Spinal cord (tissue), 10 donors: Measurements from ENCODE around the gene TENM3. TPM values are rescaled to one million over a fixed set of nuclear protein-coding genes. Genes with fewer than 3 reads are reported as not detected.

Experiments
- DNase-seq, 6 donors: peaks; one replicate each; pipeline versions ENCODE4 v3.0.0 to v3.0.0-alpha.2; 2013 to 2015; ENCODE audit warnings: low spot score in 6 of 6, low read depth in 4 of 6
- H3K27ac ChIP-seq: one replicate; pipeline ENCODE4 v1.5.1; 2013; ENCODE audit warnings: low read depth, low read length, control low read depth
- H3K27me3 ChIP-seq: one replicate; pipeline ENCODE4 v1.6.1; 2013; ENCODE audit warnings: low read length; ENCODE audit not compliant: control insufficient read depth, insufficient read depth
- H3K36me3 ChIP-seq: one replicate; pipeline ENCODE4 v1.6.1; 2013; ENCODE audit warnings: low read length; ENCODE audit not compliant: control insufficient read depth, insufficient read depth
- H3K4me1 ChIP-seq: one replicate; pipeline ENCODE4 v1.6.1; 2013; ENCODE audit warnings: low read length; ENCODE audit not compliant: control insufficient read depth, insufficient read depth
- H3K4me3 ChIP-seq: one replicate; pipeline ENCODE4 v1.5.1; 2013; ENCODE audit warnings: low read depth, low read length, control low read depth
- H3K9me3 ChIP-seq: one replicate; pipeline ENCODE4 v1.6.1; 2013; ENCODE audit warnings: low read length; ENCODE audit not compliant: control insufficient read depth, insufficient read depth
- WGBS: methylation state at CpG from one replicate; pipeline ENCODE4 v1.1.5; 2013; ENCODE audit warnings: missing lambda C conversion rate; ENCODE audit not compliant: insufficient coverage; 5-methylcytosine and 5-hydroxymethylcytosine counted together
- polyA plus RNA-seq, 2 donors: library from polyadenylated mRNA; unstranded; fragments of 120-200 nt; gene quantifications; one replicate each; pipeline ENCODE4 v1.2.1, GENCODE V29; 2013; ENCODE audit not compliant: insufficient read length in 2 of 2
- total RNA-seq, 2 donors: library from RNA; depleted of rRNA in 1 of 2; stranded (reverse); fragments of 120-200 nt in 1 of 2; fragments of >200 nt in 1 of 2; gene quantifications; one replicate each; pipeline versions ENCODE4 v1.2.3 to v1.2.4, GENCODE V29; 2013 to 2014
- donor health status: healthy.

The TENM3 gene
- total and polyA plus RNA-seq, 4 donors, result 25.8 to 57.5 (median 38.7) TPM

DNA sequence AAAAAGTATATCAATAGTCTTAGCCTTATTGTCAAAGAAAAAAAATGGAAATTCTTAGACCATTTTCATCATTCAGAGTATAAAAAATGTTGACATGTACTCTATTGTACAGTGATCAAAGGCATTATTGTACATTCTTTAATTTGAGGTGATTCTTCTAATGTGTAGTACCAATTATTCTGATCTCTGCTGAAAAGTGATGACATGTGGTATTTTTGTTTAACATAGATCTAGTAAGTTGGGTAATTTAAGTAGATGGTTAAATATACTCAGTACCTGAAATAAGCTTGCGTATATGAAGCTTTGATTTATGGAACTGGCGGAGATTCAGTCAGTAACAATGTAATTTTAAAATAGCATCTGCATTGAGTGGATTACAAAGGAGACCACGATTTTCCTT, 5.1 kb downstream of the TENM3 start:
- Histone ChIP-seq H3K4me1 (no peaks in the 10 kb centered on the region), H3K27me3 (no peaks in the 10 kb centered on the region), H3K27ac (no peak overlapping the region), H3K9me3 (no peaks in the 10 kb centered on the region), H3K4me3 (no peak overlapping the region), H3K36me3 (no peaks in the 10 kb centered on the region)
- no CpG with 5 or more reads among the region's 3 CpGs for WGBS
- no peak for DNase-seq

DNA sequence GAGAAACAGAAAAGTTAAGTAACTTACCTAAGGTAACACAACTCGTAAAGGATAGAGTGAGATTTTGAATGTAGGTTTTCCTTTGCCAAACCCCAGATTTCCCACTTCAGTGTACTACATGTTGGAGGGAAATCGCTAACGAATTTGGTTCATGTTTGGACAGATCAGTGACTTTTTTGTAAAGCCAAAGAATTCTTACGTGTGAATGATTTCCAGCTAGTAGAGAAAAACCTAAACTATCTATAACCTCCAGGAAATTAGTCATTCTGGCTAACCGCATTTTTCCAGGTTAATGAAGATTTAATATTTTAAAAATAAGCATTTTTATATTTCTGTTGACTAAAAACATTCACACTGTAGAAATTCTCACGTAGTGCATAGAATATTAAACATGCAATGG, 7.2 kb downstream of the TENM3 start:
- no peaks in the 10 kb centered on the region for H3K36me3 ChIP-seq
- no CpG with 5 or more reads among the region's 6 CpGs for WGBS
- no peaks in the 10 kb centered on the region for H3K9me3 ChIP-seq
- no peaks in the 10 kb centered on the region for H3K27me3 ChIP-seq
- H3K4me3 ChIP-seq, result no peak overlapping the region
- no peaks in the 10 kb centered on the region for H3K4me1 ChIP-seq
- no peak for DNase-seq
- no peak overlapping the region for H3K27ac ChIP-seq

DNA sequence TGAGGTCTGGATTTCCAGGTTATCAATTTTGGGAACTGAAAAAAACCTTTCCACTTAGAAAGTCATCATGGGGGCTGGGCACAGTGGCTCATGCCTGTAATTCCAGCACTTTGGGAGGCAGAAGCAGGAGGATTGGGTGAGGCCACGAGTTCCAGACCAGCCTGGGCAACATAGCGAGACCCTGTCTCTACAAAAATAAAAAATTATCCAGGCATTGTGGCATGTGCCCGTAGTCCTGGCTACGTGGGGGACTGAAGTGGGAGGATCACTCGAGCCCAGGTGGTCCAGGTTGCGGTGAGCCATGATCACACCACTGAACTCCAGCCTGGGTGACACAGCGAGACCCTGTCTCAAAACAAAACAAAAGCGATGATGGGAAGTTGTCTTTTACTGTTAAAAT, 7.9 kb downstream of the TENM3 start:
- Histone ChIP-seq H3K4me3 (no peak overlapping the region), H3K4me1 (no peaks in the 10 kb centered on the region), H3K27me3 (no peaks in the 10 kb centered on the region), H3K9me3 (no peaks in the 10 kb centered on the region), H3K27ac (no peak overlapping the region), H3K36me3 (no peaks in the 10 kb centered on the region)
- WGBS, result no CpG with 5 or more reads among the region's 8 CpGs
- DNase-seq, result no peak

DNA sequence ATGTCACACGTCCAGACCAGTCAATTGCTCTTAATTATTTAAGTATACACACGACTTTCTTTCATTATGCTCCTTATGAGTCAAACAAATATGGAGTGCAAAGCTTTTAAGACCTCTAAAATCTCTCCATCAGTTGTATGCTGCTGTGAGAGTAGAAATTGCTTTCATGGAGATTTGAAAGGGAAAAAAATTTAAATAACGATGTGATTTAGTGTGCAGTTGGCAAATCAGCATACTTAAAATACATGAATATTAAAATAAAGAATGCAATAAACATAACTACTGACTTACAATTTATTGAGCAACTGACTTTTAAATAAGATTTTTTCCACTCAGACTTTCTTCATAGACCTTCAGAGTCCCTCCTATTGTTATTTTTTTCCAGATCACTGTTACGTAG, 9.0 kb downstream of the TENM3 start:
- Histone ChIP-seq H3K36me3 (no peaks in the 10 kb centered on the region), H3K4me3 (no peak overlapping the region), H3K9me3 (peaks cover under 1% of the 10 kb centered on the region), H3K4me1 (no peaks in the 10 kb centered on the region), H3K27me3 (no peaks in the 10 kb centered on the region), H3K27ac (no peak overlapping the region)
- DNase-seq, result no peak
- no CpG with 5 or more reads among the region's 4 CpGs for WGBS

DNA sequence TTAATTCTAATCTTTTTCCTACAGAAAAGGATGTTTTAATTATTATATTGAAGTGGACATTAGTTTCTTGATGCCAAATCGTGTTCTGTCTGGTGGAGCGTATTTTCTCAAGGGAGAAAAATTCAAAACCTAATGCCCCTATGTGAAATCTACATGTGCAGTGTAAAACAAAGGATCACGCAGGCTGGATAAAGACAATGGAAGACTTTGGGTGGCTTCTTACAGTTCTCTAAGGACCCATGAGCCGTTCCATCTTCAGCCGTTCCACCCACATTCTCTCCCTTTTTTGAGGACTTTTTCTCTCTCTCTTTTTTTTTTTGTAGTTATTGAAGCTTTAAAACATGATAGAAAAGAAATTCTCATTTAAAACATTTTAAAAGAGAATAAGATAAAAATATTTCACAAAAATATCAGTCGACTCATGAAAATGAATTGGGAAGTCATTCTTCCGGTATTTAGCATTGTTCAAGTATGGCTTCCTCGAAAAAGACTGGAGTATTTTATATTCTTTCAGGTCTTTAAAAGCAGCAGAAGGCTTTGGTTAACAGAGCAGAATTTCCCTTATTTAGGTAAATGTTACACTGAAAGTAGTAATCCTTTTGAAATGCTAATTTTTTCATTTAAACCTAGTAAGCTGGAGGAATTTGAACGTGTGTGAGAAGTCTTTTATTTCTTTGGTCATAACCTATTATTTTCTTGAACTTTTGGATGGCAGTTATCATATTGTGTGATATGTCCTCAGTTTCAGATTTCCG, 11.0 kb downstream of the TENM3 start:
- Histone ChIP-seq H3K9me3 (peaks cover 1% of the 10 kb centered on the region), H3K4me3 (no peak overlapping the region), H3K4me1 (no peaks in the 10 kb centered on the region), H3K36me3 (no peaks in the 10 kb centered on the region), H3K27me3 (no peaks in the 10 kb centered on the region), H3K27ac (no peak overlapping the region)
- DNase-seq, result no peak
- no CpG with 5 or more reads among the region's 10 CpGs for WGBS

DNA sequence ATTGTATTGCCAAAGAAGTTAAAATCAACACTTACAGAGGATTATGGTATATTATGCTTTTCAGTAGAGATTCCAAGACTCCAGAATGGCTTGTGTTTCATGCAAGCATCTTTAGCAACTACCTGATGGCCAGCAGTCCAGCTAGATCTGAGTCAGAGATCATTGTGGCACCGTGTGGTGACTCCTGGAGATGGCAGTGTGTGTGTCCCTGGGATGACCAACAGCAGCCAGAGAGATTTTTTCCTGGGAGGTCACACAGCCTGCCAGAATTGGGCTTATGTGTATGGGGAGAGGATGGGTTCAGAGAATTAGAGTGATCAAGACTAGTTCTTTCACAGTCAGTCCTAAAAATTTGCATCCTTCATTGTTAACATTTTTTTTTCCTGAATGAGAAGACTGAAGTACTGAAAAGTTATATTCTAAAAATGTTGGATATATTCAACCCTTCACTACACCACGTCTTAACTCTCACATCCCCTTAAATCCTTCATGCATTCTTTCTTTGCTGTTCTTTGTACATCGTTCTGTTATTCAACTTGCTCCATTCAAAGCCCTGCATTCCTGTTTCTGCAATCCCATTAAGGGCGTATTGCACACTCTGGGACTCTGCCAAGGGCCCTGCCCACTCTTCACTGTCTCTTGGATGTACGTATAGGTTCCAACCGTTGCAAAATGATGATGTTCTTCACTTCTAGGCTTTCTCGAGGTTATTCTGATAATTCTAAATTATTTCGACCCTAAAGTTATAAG, 12.4 kb downstream of the TENM3 start:
- no peaks in the 10 kb centered on the region for H3K4me1 ChIP-seq
- no peak overlapping the region for H3K4me3 ChIP-seq
- no peak overlapping the region for H3K27ac ChIP-seq
- no peaks in the 10 kb centered on the region for H3K36me3 ChIP-seq
- peaks cover 1% of the 10 kb centered on the region for H3K9me3 ChIP-seq
- no peaks in the 10 kb centered on the region for H3K27me3 ChIP-seq
- peak in 1 of 6 donors; percentile 16 for DNase-seq
- WGBS, result 41% methylated on average over 4 of the region's 8 CpGs

DNA sequence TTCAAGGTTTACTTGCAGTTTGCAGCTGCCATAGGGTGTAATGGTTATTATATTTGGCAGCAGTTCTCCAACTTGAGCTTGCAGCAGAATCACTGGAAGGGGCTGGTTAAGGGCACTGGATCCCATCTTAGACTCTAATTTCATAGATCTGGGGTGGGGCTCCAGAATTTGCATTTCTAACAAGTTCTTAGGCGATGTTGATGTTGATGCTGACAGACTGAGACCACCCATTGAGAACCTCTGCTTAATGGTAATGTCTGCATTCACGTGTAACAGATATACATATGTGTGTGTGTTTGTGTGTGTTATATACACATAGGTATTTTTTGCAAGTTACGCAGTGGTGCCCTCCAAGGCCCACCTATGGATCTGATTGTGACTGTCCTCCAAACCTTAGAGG, 13.8 kb downstream of the TENM3 start:
- peaks cover 1% of the 10 kb centered on the region for H3K9me3 ChIP-seq
- H3K27me3 ChIP-seq, result no peaks in the 10 kb centered on the region
- DNase-seq, result no peak
- no peak overlapping the region for H3K4me3 ChIP-seq
- no peak overlapping the region for H3K27ac ChIP-seq
- no peaks in the 10 kb centered on the region for H3K36me3 ChIP-seq
- H3K4me1 ChIP-seq, result no peaks in the 10 kb centered on the region
- 89% methylated on average over 3 of the region's 3 CpGs for WGBS

DNA sequence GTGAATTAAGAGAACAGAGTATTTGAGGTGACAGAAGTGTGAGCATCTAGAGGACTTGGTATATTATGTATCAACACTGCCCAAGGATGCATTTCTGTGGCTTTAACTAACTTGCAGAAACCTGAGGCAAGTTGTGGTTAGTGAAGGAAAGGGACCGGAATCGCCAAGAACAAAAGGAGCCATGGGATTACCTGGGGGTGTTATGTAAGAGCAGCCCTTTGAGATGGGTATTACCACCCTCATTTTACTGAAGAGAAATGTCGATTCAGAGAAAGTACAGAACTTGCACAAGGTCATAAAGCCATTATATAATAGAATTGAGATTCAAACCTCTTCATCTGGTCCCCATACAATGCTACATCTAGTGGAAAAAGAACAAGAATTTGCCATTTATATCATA, 14.3 kb downstream of the TENM3 start:
- H3K4me3 ChIP-seq, result no peak overlapping the region
- no peak for DNase-seq
- H3K27ac ChIP-seq, result no peak overlapping the region
- no peaks in the 10 kb centered on the region for H3K4me1 ChIP-seq
- peaks cover 1% of the 10 kb centered on the region for H3K9me3 ChIP-seq
- no peaks in the 10 kb centered on the region for H3K36me3 ChIP-seq
- no peaks in the 10 kb centered on the region for H3K27me3 ChIP-seq
- no CpG with 5 or more reads among the region's 3 CpGs for WGBS

DNA sequence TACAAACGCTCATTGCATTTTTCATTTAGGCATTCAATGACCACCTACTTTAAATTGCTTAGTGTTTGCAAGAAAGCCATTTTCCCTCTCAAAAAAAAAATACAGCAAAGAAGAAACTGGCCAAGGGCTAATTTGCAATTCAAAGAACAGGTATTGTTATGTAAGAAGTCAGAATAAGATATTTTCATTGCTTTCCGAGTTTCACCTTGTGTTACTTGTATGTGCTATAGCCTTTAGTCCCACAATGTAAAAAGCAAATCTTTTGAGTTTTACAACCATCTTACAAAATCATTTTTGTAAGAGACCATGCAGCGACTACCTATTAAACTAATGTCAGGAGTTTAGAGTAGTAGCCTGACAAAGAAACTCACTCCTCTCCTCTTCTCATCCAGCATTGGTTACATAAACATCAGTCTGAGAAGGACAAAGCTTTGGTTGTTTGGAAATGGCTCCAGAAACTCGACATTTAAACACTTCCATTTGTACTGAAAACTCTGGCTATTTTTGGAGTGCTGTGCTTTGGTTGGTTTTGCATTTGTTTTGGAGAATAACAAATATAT, 15.3 kb downstream of the TENM3 start:
- DNase-seq, result no peak
- no CpG with 5 or more reads among the region's 4 CpGs for WGBS
- no peak overlapping the region for H3K4me3 ChIP-seq
- H3K27me3 ChIP-seq, result no peaks in the 10 kb centered on the region
- H3K9me3 ChIP-seq, result peaks cover 1% of the 10 kb centered on the region
- no peak overlapping the region for H3K27ac ChIP-seq
- H3K36me3 ChIP-seq, result no peaks in the 10 kb centered on the region
- H3K4me1 ChIP-seq, result peaks cover 3% of the 10 kb centered on the region
